HG03432 (cell line): ENCODE data around the gene LIAS.
A peak's percentile ranks its signal among the peaks of the same experiment; 100 is the strongest.
"Not testable (repeated sequence)": the region's sequence is repeated elsewhere in the genome, so short reads cannot be mapped to it uniquely, and the experiment has no call there.

Experiments
- ATAC-seq: cut with Tn5 transposase; IDR thresholded peaks from one replicate; pipeline ENCODE4 v1.9.1; 2021; ENCODE audit warnings: mild to moderate bottlenecking, moderate library complexity; ENCODE audit not compliant: unreplicated experiment

The LIAS gene

GRCh38 chr4:39458505-39459300 lies at the start of gene LIAS, which contains the start of gene RPL9:
LIAS (plus strand) TSS chr4:39459056; CDS start chr4:39459118, 62 bp downstream.
RPL9 (minus strand) TSS chr4:39458922; CDS start chr4:39458439, 483 bp downstream.
- ATAC-seq = peak; percentile 86

GRCh38 chr4:39410415-39410814 lies 48.4 kb upstream of the LIAS start:
- no peak for ATAC-seq

GRCh38 chr4:39411561-39411960 lies 47.3 kb upstream of the LIAS start:
- ATAC-seq = not testable (repeated sequence)

- ATAC-seq = no peak
These were observed 43.1 kb upstream of the LIAS start for GRCh38 chr4:39415678-39416283.

GRCh38 chr4:39422247-39422646 lies 36.6 kb upstream of the LIAS start:
- no peak for ATAC-seq

GRCh38 chr4:39425297-39425696 lies 33.6 kb upstream of the LIAS start:
- ATAC-seq = not testable (repeated sequence)

GRCh38 chr4:39426728-39427127 lies 32.1 kb upstream of the LIAS start:
- ATAC-seq = no peak

- ATAC-seq = no peak
These were observed 31.2 kb upstream of the LIAS start for GRCh38 chr4:39427520-39428114.

GRCh38 chr4:39429476-39430334 lies 29.2 kb upstream of the LIAS start:
- ATAC-seq = no peak

GRCh38 chr4:39433878-39434492 lies 24.9 kb upstream of the LIAS start:
- ATAC-seq = no peak

- no peak for ATAC-seq
These were observed 22.9 kb upstream of the LIAS start for GRCh38 chr4:39435659-39436563.

GRCh38 chr4:39441593-39441992 lies 17.3 kb upstream of the LIAS start:
- ATAC-seq = no peak

GRCh38 chr4:39442998-39443397 lies 15.9 kb upstream of the LIAS start:
- ATAC-seq = no peak

- ATAC-seq = no peak
These were observed 12.4 kb upstream of the LIAS start for GRCh38 chr4:39446483-39446841.

- ATAC-seq = peak; percentile 91
These were observed 11.8 kb upstream of the LIAS start for GRCh38 chr4:39446842-39447573.

GRCh38 chr4:39450618-39451017 lies 8.2 kb upstream of the LIAS start:
- no peak for ATAC-seq

- no peak for ATAC-seq
These were observed 7.3 kb upstream of the LIAS start for GRCh38 chr4:39451423-39452023.

- no peak for ATAC-seq
These were observed 6.5 kb upstream of the LIAS start for GRCh38 chr4:39452153-39452859.
